ENCODE measurements around the gene ANO2.
"Not testable (repeated sequence)": the region's sequence is repeated elsewhere in the genome, so short reads cannot be mapped to it uniquely, and the experiment has no call there.

Gene ANO2

GRCh38 chr12:5915511-5915910 lies 29.5 kb downstream of the ANO2 start:
- no peak for DNase-seq

GRCh38 chr12:5914387-5915149 lies 30.5 kb downstream of the ANO2 start:
- DNase-seq, result no peak

- no peak for DNase-seq
Observed at GRCh38 chr12:5913387-5913786, 31.7 kb downstream of the ANO2 start.

GRCh38 chr12:5912437-5913334 lies 32.4 kb downstream of the ANO2 start:
- no peak for DNase-seq

- DNase-seq, result no peak
Observed at GRCh38 chr12:5912011-5912410, 33.0 kb downstream of the ANO2 start.

GRCh38 chr12:5910790-5911548 lies 34.1 kb downstream of the ANO2 start:
- DNase-seq, result no peak

- no peak for DNase-seq
Observed at GRCh38 chr12:5909560-5909959, 35.5 kb downstream of the ANO2 start.

GRCh38 chr12:5908251-5908650 lies 36.8 kb downstream of the ANO2 start:
- DNase-seq, result no peak

GRCh38 chr12:5907807-5908206 lies 37.3 kb downstream of the ANO2 start:
- DNase-seq, result no peak

- DNase-seq, result no peak
Observed at GRCh38 chr12:5905757-5906156, 39.3 kb downstream of the ANO2 start.

GRCh38 chr12:5904969-5905368 lies 40.1 kb downstream of the ANO2 start:
- no peak for DNase-seq

GRCh38 chr12:5904441-5904840 lies 40.6 kb downstream of the ANO2 start:
- no peak for DNase-seq

- DNase-seq, result no peak
Observed at GRCh38 chr12:5902736-5903135, 42.3 kb downstream of the ANO2 start.

- no peak for DNase-seq
Observed at GRCh38 chr12:5901416-5901815, 43.6 kb downstream of the ANO2 start.

- DNase-seq, result no peak
Observed at GRCh38 chr12:5900533-5901205, 44.4 kb downstream of the ANO2 start.

GRCh38 chr12:5900076-5900475 lies 45.0 kb downstream of the ANO2 start:
- DNase-seq, result no peak

- DNase-seq, result no peak
Observed at GRCh38 chr12:5899675-5900074, 45.4 kb downstream of the ANO2 start.

- no peak for DNase-seq
Observed at GRCh38 chr12:5898874-5899273, 46.2 kb downstream of the ANO2 start.

GRCh38 chr12:5889381-5890047 lies 55.5 kb downstream of the ANO2 start:
- DNase-seq, result no peak

GRCh38 chr12:5888816-5889315 lies 56.2 kb downstream of the ANO2 start:
- DNase-seq, result no peak

- DNase-seq, result not testable (repeated sequence)
Observed at GRCh38 chr12:5887819-5888218, 57.2 kb downstream of the ANO2 start.

GRCh38 chr12:5884866-5885265 lies 60.2 kb downstream of the ANO2 start:
- no peak for DNase-seq
